Thyroid gland (tissue), 4 donors: ENCODE results near the gene TEAD3.

Experiments
- CTCF ChIP-seq, 6 experiments: fragments of 200-600 bp in 3 of 6; fragments of 450-650 bp in 3 of 6; sonication (generic) in 3 of 6; IDR thresholded peaks; one replicate each; pipeline ENCODE4 v1.5.1; 2016 to 2019; ENCODE audit warnings: antibody characterized with exemption in 6 of 6, mild to moderate bottlenecking in 2 of 6, inconsistent platforms in 1 of 6, moderate library complexity in 1 of 6
- POLR2A ChIP-seq, 2 donors: fragments of 450-650 bp; IDR thresholded peaks; one replicate each; pipeline ENCODE4 v1.6.1; 2017; ENCODE audit warnings: antibody characterized with exemption in 2 of 2, mild to moderate bottlenecking in 2 of 2, moderate library complexity in 1 of 2

- TF ChIP-seq CTCF (IDR thresholded peaks at IDR 0.05) = no peak
- no peak for TF ChIP-seq POLR2A (IDR thresholded peaks at IDR 0.05)
Observed at GRCh38 chr6:35492974-35493284, 4.0 kb downstream of the TEAD3 start.
